GM20000 (cell line): ENCODE measurements around the gene PGM2L1.

Experiments
- DNase-seq: peaks from one replicate; pipeline ENCODE4 v3.0.0; 2012; ENCODE audit warnings: low spot score
- TF ChIP-seq, protein P1 (sequence below): IDR thresholded peaks from 2 replicates; pipeline ENCODE4 v1.5.1; 2012; ENCODE audit warnings: mild to moderate bottlenecking, control low read depth; ENCODE audit errors: extremely low read depth, missing control alignments

PGM2L1 gene

GRCh38 chr11:74280494-74280893 is 117.7 kb downstream of the PGM2L1 start:
- TF ChIP-seq, protein P1, sequence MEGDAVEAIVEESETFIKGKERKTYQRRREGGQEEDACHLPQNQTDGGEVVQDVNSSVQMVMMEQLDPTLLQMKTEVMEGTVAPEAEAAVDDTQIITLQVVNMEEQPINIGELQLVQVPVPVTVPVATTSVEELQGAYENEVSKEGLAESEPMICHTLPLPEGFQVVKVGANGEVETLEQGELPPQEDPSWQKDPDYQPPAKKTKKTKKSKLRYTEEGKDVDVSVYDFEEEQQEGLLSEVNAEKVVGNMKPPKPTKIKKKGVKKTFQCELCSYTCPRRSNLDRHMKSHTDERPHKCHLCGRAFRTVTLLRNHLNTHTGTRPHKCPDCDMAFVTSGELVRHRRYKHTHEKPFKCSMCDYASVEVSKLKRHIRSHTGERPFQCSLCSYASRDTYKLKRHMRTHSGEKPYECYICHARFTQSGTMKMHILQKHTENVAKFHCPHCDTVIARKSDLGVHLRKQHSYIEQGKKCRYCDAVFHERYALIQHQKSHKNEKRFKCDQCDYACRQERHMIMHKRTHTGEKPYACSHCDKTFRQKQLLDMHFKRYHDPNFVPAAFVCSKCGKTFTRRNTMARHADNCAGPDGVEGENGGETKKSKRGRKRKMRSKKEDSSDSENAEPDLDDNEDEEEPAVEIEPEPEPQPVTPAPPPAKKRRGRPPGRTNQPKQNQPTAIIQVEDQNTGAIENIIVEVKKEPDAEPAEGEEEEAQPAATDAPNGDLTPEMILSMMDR = no peak
- DNase-seq = no peak
